DND-41 (cell line): ENCODE data around the gene HNRNPR.

Source experiments
- ATAC-seq: fragments of 200-7000 bp; cut with Tn5 transposase; 3 replicates; pipeline ENCODE4 v1.9.1; 2021; ENCODE audit warnings: low read depth; ENCODE audit not compliant: insufficient read depth
- DNase-seq: peaks from one replicate; pipeline ENCODE4 v3.0.0-alpha.2; 2020
- H2AFZ ChIP-seq: 2 replicates; pipeline ENCODE4 v1.6.0; 2012; ENCODE audit warnings: low read depth, low read length
- H3K27ac ChIP-seq: 2 replicates; pipeline ENCODE4 v1.5.1; 2012; ENCODE audit warnings: low read length, inconsistent platforms
- H3K27me3 ChIP-seq: fragments of 200-600 bp; sonication (generic); 2 replicates; pipeline ENCODE4 v1.6.0; 2012; ENCODE audit warnings: low read length, mild to moderate bottlenecking, inconsistent platforms; ENCODE audit not compliant: insufficient read depth, poor library complexity
- H3K36me3 ChIP-seq: 2 replicates; pipeline ENCODE4 v1.5.1; 2012; ENCODE audit warnings: low read length, inconsistent platforms; ENCODE audit not compliant: insufficient read depth
- H3K4me1 ChIP-seq: 2 replicates; pipeline ENCODE4 v1.5.1; 2012; ENCODE audit warnings: mild to moderate bottlenecking, low read length; ENCODE audit not compliant: insufficient read depth
- H3K4me2 ChIP-seq: 2 replicates; pipeline ENCODE4 v1.6.0; 2012; ENCODE audit warnings: mild to moderate bottlenecking, moderate library complexity, low read length, inconsistent platforms; ENCODE audit not compliant: insufficient read depth
- H3K4me3 ChIP-seq, 2 experiments: fragments of 200-600 bp in 1 of 2; shearing (Covaris generic) in 1 of 2; 2 replicates each; pipeline ENCODE4 v1.5.1; 2012 to 2016; ENCODE audit warnings: inconsistent platforms in 2 of 2, low read length in 2 of 2, mild to moderate bottlenecking in 2 of 2, low read depth in 1 of 2, moderate library complexity in 1 of 2
- H3K79me2 ChIP-seq: 2 replicates; pipeline ENCODE4 v1.6.0; 2012; ENCODE audit warnings: low read length, inconsistent platforms; ENCODE audit not compliant: insufficient read depth
- H3K9ac ChIP-seq: 2 replicates; pipeline ENCODE4 v1.6.0; 2012; ENCODE audit warnings: low read depth, mild to moderate bottlenecking, inconsistent platforms, low read length, moderate library complexity
- H3K9me3 ChIP-seq: 2 replicates; pipeline ENCODE4 v1.5.1; 2012; ENCODE audit warnings: low read length, moderate library complexity, mild to moderate bottlenecking, inconsistent platforms; ENCODE audit not compliant: insufficient read depth, severe bottlenecking
- H4K20me1 ChIP-seq: 2 replicates; pipeline ENCODE4 v1.6.0; 2012; ENCODE audit warnings: low read length; ENCODE audit not compliant: insufficient read depth
- EZH2 ChIP-seq: IDR thresholded peaks from 3 replicates; pipeline ENCODE4 v1.6.1; 2012; ENCODE audit warnings: borderline replicate concordance, low read depth, mild to moderate bottlenecking, moderate library complexity, low read length, inconsistent platforms; ENCODE audit not compliant: severe bottlenecking
- TF ChIP-seq, protein P1 (sequence below): IDR thresholded peaks from 2 replicates; pipeline ENCODE4 v1.5.1; 2012; ENCODE audit warnings: borderline replicate concordance, low read length, moderate library complexity, mild to moderate bottlenecking; ENCODE audit not compliant: poor library complexity, severe bottlenecking; ENCODE audit errors: extremely low read depth

HNRNPR gene

DNA sequence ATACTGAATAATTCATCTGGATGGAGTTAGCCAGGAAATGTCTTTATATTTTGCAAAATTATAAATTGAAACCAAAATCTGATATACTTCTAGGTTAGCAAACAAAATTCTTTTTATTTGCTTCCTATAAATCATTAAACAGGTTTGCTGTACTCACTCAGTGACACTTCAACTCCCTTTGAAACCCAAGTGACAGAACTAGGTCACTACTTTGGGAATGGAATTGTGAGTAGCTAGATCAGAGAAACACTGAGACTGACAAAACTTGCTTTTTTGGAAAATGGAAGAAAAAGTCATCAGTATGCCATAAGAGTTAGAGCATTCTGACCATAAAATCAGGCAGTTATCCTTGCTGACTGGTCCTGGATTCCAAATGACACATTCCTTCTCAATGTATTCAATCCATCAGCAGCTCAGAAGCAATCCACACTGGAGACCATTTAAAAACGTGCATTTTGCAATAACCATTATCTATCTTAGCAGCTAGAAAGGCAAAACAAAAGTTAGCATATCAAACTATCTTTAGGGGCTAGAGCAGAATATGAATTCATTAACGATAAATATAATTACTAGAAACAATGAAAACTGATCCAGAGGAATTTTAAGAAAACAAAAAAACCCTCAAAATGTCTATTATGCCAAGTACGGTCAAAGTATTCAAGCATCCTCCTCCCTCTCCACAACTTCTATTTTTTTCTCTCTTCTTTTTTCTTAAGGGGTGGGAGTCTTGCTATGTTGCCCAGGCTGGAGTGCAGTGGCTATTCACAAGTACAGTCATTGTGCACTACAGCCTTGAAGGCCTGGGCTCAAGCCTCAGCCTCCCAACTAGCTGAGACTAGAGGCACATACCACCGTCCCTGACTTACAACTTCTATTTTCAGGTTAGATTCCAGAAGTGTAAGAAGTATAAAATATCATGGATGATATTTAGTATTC lies 60.1 kb downstream of the HNRNPR start:
- H3K79me2 ChIP-seq = no peaks in the 10 kb centered on the region
- no peak overlapping the region for H3K27ac ChIP-seq
- no peak overlapping the region for H3K9ac ChIP-seq
- H3K9me3 ChIP-seq = no peaks in the 10 kb centered on the region
- H3K36me3 ChIP-seq = peaks cover 78% of the 10 kb centered on the region
- TF ChIP-seq EZH2 = no peak
- TF ChIP-seq, protein P1, sequence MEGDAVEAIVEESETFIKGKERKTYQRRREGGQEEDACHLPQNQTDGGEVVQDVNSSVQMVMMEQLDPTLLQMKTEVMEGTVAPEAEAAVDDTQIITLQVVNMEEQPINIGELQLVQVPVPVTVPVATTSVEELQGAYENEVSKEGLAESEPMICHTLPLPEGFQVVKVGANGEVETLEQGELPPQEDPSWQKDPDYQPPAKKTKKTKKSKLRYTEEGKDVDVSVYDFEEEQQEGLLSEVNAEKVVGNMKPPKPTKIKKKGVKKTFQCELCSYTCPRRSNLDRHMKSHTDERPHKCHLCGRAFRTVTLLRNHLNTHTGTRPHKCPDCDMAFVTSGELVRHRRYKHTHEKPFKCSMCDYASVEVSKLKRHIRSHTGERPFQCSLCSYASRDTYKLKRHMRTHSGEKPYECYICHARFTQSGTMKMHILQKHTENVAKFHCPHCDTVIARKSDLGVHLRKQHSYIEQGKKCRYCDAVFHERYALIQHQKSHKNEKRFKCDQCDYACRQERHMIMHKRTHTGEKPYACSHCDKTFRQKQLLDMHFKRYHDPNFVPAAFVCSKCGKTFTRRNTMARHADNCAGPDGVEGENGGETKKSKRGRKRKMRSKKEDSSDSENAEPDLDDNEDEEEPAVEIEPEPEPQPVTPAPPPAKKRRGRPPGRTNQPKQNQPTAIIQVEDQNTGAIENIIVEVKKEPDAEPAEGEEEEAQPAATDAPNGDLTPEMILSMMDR = no peak
- no peak overlapping the region for H3K4me2 ChIP-seq
- no peaks in the 10 kb centered on the region for H3K27me3 ChIP-seq
- DNase-seq = no peak
- H3K4me1 ChIP-seq = no peaks in the 10 kb centered on the region
- H3K4me3 ChIP-seq = no peak overlapping the region
- H2AFZ ChIP-seq = no peak overlapping the region
- H4K20me1 ChIP-seq = no peaks in the 10 kb centered on the region
- ATAC-seq = no peak

DNA sequence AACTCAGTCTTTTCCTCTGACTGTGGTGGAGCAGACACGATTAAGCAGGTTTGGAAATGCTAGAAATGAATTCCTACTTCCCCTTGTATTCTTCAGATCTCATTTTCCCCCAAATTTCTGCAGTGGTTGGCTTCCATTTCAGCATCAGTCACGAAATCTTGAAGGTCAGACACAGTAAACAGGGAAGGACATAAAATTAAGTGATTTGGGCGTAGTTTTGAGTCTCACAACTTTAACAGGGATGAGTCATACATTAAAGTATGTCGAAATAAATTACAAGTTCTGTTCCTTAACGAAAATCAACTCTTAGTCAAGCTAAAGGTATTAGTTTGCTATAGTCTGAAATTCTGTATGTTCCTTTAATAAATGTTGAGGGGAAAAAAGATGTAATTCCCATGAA lies 61.1 kb downstream of the HNRNPR start:
- H3K79me2 ChIP-seq = no peaks in the 10 kb centered on the region
- H3K4me2 ChIP-seq = no peak overlapping the region
- H3K9ac ChIP-seq = no peak overlapping the region
- H3K27ac ChIP-seq = no peak overlapping the region
- peaks cover 71% of the 10 kb centered on the region for H3K36me3 ChIP-seq
- no peaks in the 10 kb centered on the region for H3K9me3 ChIP-seq
- no peak overlapping the region for H2AFZ ChIP-seq
- no peaks in the 10 kb centered on the region for H4K20me1 ChIP-seq
- DNase-seq (no peak), ATAC-seq (no peak)
- H3K4me1 ChIP-seq = no peaks in the 10 kb centered on the region
- H3K4me3 ChIP-seq = no peak overlapping the region
- H3K27me3 ChIP-seq = no peaks in the 10 kb centered on the region
- TF ChIP-seq, protein P1 = no peak

DNA sequence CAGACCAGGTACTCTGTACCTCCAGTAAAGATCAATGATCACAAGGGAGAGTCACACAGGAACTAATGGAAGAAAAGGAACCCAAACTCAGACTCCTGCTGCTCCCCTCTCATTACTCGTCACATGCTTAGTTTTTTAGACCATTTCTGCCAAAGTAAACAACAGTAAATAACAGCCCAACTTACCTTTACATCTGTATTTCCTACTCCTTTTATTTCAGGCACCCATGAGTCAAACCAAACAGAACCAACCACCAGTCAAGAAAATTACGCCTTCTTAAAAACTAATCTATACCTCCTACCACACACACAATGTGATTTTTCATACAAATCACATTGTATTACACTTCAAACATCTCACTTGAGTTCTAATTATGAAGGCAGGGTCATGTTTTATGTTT lies 65.4 kb downstream of the HNRNPR start:
- H3K27me3 ChIP-seq = peaks cover 8% of the 10 kb centered on the region
- no peak for ATAC-seq
- no peak for TF ChIP-seq EZH2
- TF ChIP-seq, protein P1 = no peak

More for the DNA sequence above, 65.4 kb downstream of the HNRNPR start:
- Histone ChIP-seq H3K4me3 (no peak overlapping the region), H3K9ac (no peak overlapping the region), H3K27ac (no peak overlapping the region), H3K9me3 (no peaks in the 10 kb centered on the region), H3K4me2 (no peak overlapping the region), H3K36me3 (peaks cover 30% of the 10 kb centered on the region), H3K79me2 (no peaks in the 10 kb centered on the region), H3K4me1 (no peaks in the 10 kb centered on the region), H4K20me1 (no peaks in the 10 kb centered on the region), H2AFZ (no peak overlapping the region)
- no peak for DNase-seq
